GM12864 (cell line): ENCODE data around the gene USP21.

ENCODE experiments used
- DNase-seq: peaks from one replicate; pipeline ENCODE4 v3.0.0-alpha.2; 2011; ENCODE audit warnings: low read depth
- H3K4me3 ChIP-seq: 2 replicates; pipeline ENCODE4 v1.5.1; 2011; ENCODE audit warnings: mild to moderate bottlenecking, low read depth, low read length, control low read depth
- TF ChIP-seq, protein P1 (sequence below): IDR thresholded peaks from 2 replicates; pipeline ENCODE4 v1.5.1; 2011; ENCODE audit warnings: low read depth, mild to moderate bottlenecking, moderate library complexity, low read length, control low read depth, inconsistent platforms; ENCODE audit errors: missing control alignments

USP21 gene

DNA sequence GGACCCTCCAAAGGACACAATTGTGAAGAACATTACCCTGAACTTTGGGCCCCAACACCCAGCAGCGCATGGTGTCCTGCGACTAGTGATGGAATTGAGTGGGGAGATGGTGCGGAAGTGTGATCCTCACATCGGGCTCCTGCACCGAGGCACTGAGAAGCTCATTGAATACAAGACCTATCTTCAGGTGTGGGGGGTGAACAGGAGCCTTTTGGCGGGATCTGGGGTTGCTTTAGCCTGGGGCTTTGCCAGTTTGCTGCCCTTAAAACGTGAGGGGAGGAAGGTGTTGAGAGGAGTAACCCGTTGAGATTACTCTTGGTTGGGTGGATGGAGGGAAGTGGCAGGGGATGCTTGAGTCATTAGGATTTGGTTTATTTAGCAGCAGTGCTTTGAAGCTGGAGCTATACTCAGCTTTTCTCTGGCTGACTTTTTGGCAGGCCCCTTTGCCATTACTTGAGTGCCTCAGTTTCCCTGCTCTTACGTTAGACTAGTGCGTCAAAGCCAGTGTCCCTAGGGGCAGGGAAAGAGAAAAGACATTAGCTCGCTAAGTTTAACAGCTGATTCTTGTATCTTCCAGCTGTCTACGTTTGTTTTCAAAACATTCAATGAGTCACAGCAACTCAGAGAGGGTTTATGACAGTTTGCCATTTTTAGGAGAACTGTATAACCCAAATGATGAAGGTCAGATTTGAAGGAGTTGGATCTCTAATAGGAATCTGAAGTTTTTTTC, 47.3 kb downstream of the USP21 start:
- no peak for DNase-seq
- TF ChIP-seq, protein P1, sequence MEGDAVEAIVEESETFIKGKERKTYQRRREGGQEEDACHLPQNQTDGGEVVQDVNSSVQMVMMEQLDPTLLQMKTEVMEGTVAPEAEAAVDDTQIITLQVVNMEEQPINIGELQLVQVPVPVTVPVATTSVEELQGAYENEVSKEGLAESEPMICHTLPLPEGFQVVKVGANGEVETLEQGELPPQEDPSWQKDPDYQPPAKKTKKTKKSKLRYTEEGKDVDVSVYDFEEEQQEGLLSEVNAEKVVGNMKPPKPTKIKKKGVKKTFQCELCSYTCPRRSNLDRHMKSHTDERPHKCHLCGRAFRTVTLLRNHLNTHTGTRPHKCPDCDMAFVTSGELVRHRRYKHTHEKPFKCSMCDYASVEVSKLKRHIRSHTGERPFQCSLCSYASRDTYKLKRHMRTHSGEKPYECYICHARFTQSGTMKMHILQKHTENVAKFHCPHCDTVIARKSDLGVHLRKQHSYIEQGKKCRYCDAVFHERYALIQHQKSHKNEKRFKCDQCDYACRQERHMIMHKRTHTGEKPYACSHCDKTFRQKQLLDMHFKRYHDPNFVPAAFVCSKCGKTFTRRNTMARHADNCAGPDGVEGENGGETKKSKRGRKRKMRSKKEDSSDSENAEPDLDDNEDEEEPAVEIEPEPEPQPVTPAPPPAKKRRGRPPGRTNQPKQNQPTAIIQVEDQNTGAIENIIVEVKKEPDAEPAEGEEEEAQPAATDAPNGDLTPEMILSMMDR, result no peak
- H3K4me3 ChIP-seq, result no peak overlapping the region

DNA sequence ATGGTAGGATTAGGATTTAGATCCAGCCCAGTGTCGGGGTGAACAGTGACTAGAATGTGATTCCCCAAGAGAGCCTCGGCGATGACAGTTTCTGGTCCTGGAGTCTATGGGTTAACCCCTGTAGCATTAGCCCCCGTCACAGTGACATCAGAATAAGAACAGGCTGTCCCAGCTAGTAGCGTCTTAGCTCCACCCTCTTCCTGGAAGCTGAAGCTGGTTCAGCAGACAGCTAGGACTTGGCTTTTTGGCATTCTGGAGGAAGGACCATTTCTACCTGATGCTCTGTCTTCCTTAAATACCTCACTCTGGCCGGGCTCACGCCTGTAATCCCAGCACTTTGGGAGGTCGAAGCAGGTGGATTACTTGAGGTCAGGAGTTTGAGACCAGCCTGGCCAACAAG, 47.9 kb downstream of the USP21 start:
- TF ChIP-seq, protein P1, result no peak
- H3K4me3 ChIP-seq, result no peak overlapping the region
- DNase-seq, result no peak

DNA sequence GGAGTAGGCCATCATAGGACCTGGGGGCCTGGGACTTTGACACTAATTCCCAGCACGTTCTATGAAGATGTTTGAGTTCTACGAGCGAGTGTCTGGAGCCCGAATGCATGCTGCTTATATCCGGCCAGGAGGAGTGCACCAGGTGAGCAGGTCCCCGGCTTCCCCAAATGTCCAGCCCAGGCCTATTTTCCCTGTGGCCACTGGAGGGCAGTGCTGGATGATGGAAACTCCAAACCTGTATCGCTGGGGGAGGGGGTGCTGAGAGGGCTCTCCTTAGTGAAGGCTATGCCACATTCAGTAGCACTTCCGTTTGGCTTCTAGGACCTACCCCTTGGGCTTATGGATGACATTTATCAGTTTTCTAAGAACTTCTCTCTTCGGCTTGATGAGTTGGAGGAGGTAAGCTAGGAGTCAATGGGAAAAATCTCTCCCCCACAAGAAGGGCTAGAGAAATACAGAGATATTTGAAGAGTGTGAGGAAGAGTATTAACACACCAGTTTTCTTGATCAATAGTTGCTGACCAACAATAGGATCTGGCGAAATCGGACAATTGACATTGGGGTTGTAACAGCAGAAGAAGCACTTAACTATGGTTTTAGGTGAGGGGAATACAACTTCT, 50.6 kb downstream of the USP21 start:
- TF ChIP-seq, protein P1, result peak; percentile 91
- no peak overlapping the region for H3K4me3 ChIP-seq
- peak; percentile 41 for DNase-seq

DNA sequence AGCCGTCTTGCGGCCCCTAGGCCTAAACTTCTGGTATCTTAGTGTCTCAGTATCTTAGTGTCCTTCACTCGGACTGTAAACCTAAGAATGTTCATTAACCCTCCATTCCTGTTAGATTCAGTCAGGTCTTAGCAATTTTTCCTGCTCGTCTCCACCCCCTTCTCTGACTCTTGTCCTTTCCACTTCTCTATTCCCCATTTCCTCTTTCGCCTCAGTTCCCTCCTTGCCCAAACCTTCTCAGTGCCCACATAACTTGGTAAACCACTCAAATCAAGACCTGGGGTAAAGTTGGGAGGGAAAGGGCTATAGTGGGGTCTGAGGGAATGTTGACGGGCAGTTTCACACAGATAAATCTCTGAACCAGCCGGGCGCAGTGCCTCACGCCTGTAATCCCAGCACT, 55.1 kb downstream of the USP21 start:
- H3K4me3 ChIP-seq, result no peak overlapping the region
- TF ChIP-seq, protein P1, result no peak
- no peak for DNase-seq

DNA sequence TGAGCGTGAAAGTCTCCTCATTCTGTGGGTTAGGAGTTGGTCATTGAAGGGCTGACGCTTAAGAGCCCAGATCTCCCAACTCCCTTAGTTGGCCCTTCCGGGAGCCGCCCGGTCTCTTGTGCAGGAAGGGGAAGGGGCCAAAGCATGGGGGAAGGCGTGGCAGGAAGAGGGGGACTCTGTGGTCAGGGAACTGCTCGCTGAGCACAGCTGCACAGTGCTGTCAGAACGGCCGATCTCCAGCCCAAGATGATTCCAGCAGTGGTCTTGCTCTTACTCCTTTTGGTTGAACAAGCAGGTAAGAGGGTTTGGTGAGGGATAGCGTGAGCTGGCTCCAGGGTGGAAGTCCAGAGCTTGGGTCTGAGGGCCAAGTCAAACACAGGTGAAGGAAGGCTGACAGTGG, 55.8 kb downstream of the USP21 start, which contains the start of gene FCER1G:
Gene FCER1G (plus strand): TSS at position 220 of the 400 bp plus-strand sequence. CDS start 27 bp downstream, at position 247.
- no peak for DNase-seq
- no peak within 1 kb of the TSS for H3K4me3 ChIP-seq
- TF ChIP-seq, protein P1, result no peak
